ENCODE measurements around the gene UBC.

UBC gene

DNA sequence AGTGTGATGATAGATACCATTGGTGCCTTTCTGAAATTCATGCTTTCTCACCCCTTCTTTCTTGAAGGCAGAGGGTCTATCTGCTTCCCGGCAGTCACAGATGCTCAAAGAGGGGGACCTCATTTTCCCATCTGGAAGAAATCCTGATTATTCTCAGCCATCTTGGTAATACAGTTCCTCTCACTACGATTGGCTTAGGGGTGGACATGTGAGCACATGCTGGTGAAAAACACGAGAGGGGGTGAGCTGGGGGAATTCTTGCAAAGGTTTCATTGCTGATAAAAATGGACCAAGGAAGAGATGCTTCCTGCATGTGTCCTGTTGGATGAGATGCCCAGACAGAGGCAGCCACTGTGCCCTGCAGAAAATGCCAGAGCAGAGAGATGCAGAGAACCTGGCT lies 37.0 kb downstream of the UBC start:
- Histone ChIP-seq H3K9me3 (ENCODE audit: control insufficient read depth, insufficient read depth, low read depth, low read length) (no peaks in the 10 kb centered on the region), H3K4me3 (ENCODE audit: low read depth, low read length) (no peak overlapping the region), H3K9ac (ENCODE audit: low read length) (no peak overlapping the region), H3K27ac (ENCODE audit: low read depth, low read length) (no peak overlapping the region), H3K36me3 (ENCODE audit: control insufficient read depth, insufficient read depth, low read length) (no peaks in the 10 kb centered on the region), H3K4me1 (ENCODE audit: control insufficient read depth, insufficient read depth, low read length) (no peaks in the 10 kb centered on the region), H3K27me3 (ENCODE audit: control insufficient read depth, insufficient read depth, low read length) (no peaks in the 10 kb centered on the region)

DNA sequence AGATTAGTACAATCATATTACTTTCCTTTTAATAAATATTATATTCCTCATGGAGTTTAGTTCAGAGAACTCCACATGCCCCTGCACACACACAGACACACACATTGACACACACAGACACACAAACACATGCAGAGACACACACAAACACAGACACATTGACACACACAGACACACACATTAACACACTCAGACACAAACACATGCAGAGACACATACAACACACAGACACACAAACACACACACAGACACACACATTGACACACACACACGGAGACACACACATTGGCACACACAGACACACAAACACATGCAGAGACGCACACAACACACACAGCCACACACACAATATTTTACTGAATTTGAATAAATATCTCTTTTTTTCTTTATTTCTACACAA lies 38.3 kb downstream of the UBC start:
- Histone ChIP-seq H3K4me3 (ENCODE audit: low read depth, low read length) (no peak overlapping the region), H3K4me1 (ENCODE audit: control insufficient read depth, insufficient read depth, low read length) (no peaks in the 10 kb centered on the region; the same call in 1 of the 2 replicates), H3K27me3 (ENCODE audit: control insufficient read depth, insufficient read depth, low read length) (no peaks in the 10 kb centered on the region), H3K36me3 (ENCODE audit: control insufficient read depth, insufficient read depth, low read length) (no peaks in the 10 kb centered on the region), H3K27ac (ENCODE audit: low read depth, low read length) (no peak overlapping the region), H3K9me3 (ENCODE audit: control insufficient read depth, insufficient read depth, low read depth, low read length) (no peaks in the 10 kb centered on the region), H3K9ac (ENCODE audit: low read length) (no peak overlapping the region)

DNA sequence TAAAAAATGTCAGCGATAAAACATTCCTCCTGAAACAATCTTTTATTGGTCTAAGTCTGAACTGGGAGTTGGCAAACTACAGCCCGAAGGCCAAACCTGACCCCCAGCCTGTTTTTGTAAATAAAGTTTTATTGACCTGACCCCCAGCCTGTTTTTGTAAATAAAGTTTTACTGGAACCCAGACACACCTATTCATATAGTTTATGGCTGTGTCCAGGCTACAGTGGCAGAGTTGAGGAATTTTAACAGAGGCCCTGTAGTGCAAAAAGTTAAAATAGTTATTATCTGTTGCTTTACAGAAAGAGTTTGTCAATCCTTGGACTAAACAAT lies 38.7 kb downstream of the UBC start:
- Histone ChIP-seq H3K4me1 (ENCODE audit: control insufficient read depth, insufficient read depth, low read length) (no peaks in the 10 kb centered on the region; the same call in 1 of the 2 replicates), H3K27ac (ENCODE audit: low read depth, low read length) (no peak overlapping the region), H3K9ac (ENCODE audit: low read length) (no peak overlapping the region)

DNA sequence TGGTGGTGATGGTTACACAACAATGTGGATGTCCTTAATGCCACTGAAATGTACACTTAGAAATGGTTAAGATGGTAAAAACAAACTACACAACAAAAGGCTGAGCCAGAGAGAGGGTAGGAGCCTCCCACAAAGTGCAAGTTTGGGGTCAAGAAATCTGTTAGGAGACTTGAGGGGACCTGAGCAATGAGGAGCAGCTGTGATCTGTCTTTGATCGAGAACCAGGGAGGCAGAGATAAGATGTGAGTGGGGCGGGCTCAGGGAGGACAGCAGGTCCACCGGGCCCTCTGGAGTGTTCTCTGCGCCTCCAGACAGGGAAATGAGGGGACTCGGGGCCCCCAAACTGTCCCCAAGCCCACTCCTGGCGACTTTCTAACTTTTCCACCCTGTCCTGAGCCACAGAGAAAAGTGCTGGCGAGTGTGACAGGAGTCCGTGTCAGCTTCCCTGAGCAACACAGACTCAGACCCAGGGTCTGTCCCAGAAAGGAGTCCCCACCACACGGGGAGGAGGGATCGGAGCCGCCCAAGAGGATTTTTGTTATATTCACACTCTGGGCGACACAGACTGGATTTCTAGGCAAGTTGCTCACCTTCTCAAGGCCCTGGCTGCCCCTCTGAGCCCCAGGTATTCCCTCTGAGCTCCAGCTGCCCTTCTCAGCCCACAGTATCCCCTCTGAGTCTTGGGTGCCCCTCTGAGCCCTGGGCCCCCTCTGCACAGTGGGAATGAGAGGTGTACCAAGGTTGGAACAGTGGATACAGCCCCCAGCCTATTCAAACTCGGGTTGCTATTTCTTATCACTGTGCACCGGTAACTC lies 39.3 kb downstream of the UBC start:
- H3K9ac ChIP-seq (ENCODE audit: low read length) = no peak overlapping the region

More for the DNA sequence above, 38.7 kb downstream of the UBC start:
- no peaks in the 10 kb centered on the region for H3K9me3 ChIP-seq (ENCODE audit: control insufficient read depth, insufficient read depth, low read depth, low read length)
- no peak overlapping the region for H3K4me3 ChIP-seq (ENCODE audit: low read depth, low read length)
- no peaks in the 10 kb centered on the region for H3K27me3 ChIP-seq (ENCODE audit: control insufficient read depth, insufficient read depth, low read length)
- H3K36me3 ChIP-seq (ENCODE audit: control insufficient read depth, insufficient read depth, low read length) = no peaks in the 10 kb centered on the region

GRCh38 chr12:124874188-124874587 lies 40.3 kb downstream of the UBC start:
- H3K4me1 ChIP-seq (ENCODE audit: control insufficient read depth, insufficient read depth, low read length) = peaks cover 3% of the 10 kb centered on the region
- H3K27me3 ChIP-seq (ENCODE audit: control insufficient read depth, insufficient read depth, low read length) = no peaks in the 10 kb centered on the region
- H3K9me3 ChIP-seq (ENCODE audit: control insufficient read depth, insufficient read depth, low read depth, low read length) = no peaks in the 10 kb centered on the region

More for the DNA sequence above, 39.3 kb downstream of the UBC start:
- no peaks in the 10 kb centered on the region for H3K27me3 ChIP-seq (ENCODE audit: control insufficient read depth, insufficient read depth, low read length)
- no peaks in the 10 kb centered on the region; the same call in 1 of the 2 replicates for H3K4me1 ChIP-seq (ENCODE audit: control insufficient read depth, insufficient read depth, low read length)
- H3K4me3 ChIP-seq (ENCODE audit: low read depth, low read length) = no peak overlapping the region
- H3K36me3 ChIP-seq (ENCODE audit: control insufficient read depth, insufficient read depth, low read length) = no peaks in the 10 kb centered on the region
- H3K9me3 ChIP-seq (ENCODE audit: control insufficient read depth, insufficient read depth, low read depth, low read length) = no peaks in the 10 kb centered on the region
- H3K27ac ChIP-seq (ENCODE audit: low read depth, low read length) = no peak overlapping the region

GRCh38 chr12:124872068-124872719 lies 42.3 kb downstream of the UBC start:
- no peak overlapping the region for H3K9ac ChIP-seq (ENCODE audit: low read length)
- no peaks in the 10 kb centered on the region for H3K27me3 ChIP-seq (ENCODE audit: control insufficient read depth, insufficient read depth, low read length)
- no peaks in the 10 kb centered on the region for H3K9me3 ChIP-seq (ENCODE audit: control insufficient read depth, insufficient read depth, low read depth, low read length)
- H3K4me1 ChIP-seq (ENCODE audit: control insufficient read depth, insufficient read depth, low read length) = peaks cover 9% of the 10 kb centered on the region
- H3K36me3 ChIP-seq (ENCODE audit: control insufficient read depth, insufficient read depth, low read length) = no peaks in the 10 kb centered on the region
- H3K27ac ChIP-seq (ENCODE audit: low read depth, low read length) = no peak overlapping the region
- H3K4me3 ChIP-seq (ENCODE audit: low read depth, low read length) = no peak overlapping the region

More at GRCh38 chr12:124874188-124874587, 40.3 kb downstream of the UBC start:
- Histone ChIP-seq H3K36me3 (ENCODE audit: control insufficient read depth, insufficient read depth, low read length) (no peaks in the 10 kb centered on the region), H3K9ac (ENCODE audit: low read length) (no peak overlapping the region), H3K4me3 (ENCODE audit: low read depth, low read length) (no peak overlapping the region), H3K27ac (ENCODE audit: low read depth, low read length) (no peak overlapping the region)

DNA sequence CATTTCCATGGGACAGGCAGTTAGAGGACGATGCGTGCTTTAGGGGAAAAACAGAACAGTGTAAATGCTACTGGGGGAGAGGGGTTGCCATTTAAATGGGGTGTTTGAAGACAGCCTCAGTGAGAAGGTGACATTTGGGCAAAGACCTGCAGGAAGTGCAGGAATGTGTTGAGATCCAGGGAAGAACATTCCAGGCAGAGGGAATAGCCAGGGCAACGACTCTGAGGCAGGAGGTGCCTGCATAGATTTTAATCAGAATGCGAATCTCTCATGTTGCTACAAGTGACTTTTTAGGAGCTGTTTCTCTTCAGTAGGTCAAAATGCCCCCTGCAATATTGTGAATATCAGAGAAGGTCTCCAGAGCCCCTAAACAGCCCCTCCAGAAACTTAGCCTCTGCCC lies 43.2 kb downstream of the UBC start:
- H3K9me3 ChIP-seq (ENCODE audit: control insufficient read depth, insufficient read depth, low read depth, low read length) = no peaks in the 10 kb centered on the region
- H3K9ac ChIP-seq (ENCODE audit: low read length) = no peak overlapping the region
- peaks cover 9% of the 10 kb centered on the region for H3K4me1 ChIP-seq (ENCODE audit: control insufficient read depth, insufficient read depth, low read length)
- H3K27me3 ChIP-seq (ENCODE audit: control insufficient read depth, insufficient read depth, low read length) = no peaks in the 10 kb centered on the region
- no peak overlapping the region for H3K4me3 ChIP-seq (ENCODE audit: low read depth, low read length)
- no peaks in the 10 kb centered on the region for H3K36me3 ChIP-seq (ENCODE audit: control insufficient read depth, insufficient read depth, low read length)
- H3K27ac ChIP-seq (ENCODE audit: low read depth, low read length) = no peak overlapping the region

GRCh38 chr12:124870515-124870914 lies 43.9 kb downstream of the UBC start:
- Histone ChIP-seq H3K9ac (ENCODE audit: low read length) (no peak overlapping the region), H3K36me3 (ENCODE audit: control insufficient read depth, insufficient read depth, low read length) (no peaks in the 10 kb centered on the region), H3K4me1 (ENCODE audit: control insufficient read depth, insufficient read depth, low read length) (peaks cover 9% of the 10 kb centered on the region), H3K27me3 (ENCODE audit: control insufficient read depth, insufficient read depth, low read length) (0 out of 2 replicates have a peak, but pooled peaks cover 2% of the 10 kb centered on the region), H3K4me3 (ENCODE audit: low read depth, low read length) (no peak overlapping the region), H3K27ac (ENCODE audit: low read depth, low read length) (no peak overlapping the region), H3K9me3 (ENCODE audit: control insufficient read depth, insufficient read depth, low read depth, low read length) (no peaks in the 10 kb centered on the region)

GRCh38 chr12:124869059-124869665 lies 45.3 kb downstream of the UBC start:
- Histone ChIP-seq H3K36me3 (ENCODE audit: control insufficient read depth, insufficient read depth, low read length) (no peaks in the 10 kb centered on the region), H3K4me1 (ENCODE audit: control insufficient read depth, insufficient read depth, low read length) (peaks cover 12% of the 10 kb centered on the region), H3K9me3 (ENCODE audit: control insufficient read depth, insufficient read depth, low read depth, low read length) (no peaks in the 10 kb centered on the region), H3K27ac (ENCODE audit: low read depth, low read length) (no peak overlapping the region), H3K27me3 (ENCODE audit: control insufficient read depth, insufficient read depth, low read length) (0 out of 2 replicates have a peak, but pooled peaks cover 2% of the 10 kb centered on the region), H3K9ac (ENCODE audit: low read length) (no peak overlapping the region), H3K4me3 (ENCODE audit: low read depth, low read length) (no peak overlapping the region)

DNA sequence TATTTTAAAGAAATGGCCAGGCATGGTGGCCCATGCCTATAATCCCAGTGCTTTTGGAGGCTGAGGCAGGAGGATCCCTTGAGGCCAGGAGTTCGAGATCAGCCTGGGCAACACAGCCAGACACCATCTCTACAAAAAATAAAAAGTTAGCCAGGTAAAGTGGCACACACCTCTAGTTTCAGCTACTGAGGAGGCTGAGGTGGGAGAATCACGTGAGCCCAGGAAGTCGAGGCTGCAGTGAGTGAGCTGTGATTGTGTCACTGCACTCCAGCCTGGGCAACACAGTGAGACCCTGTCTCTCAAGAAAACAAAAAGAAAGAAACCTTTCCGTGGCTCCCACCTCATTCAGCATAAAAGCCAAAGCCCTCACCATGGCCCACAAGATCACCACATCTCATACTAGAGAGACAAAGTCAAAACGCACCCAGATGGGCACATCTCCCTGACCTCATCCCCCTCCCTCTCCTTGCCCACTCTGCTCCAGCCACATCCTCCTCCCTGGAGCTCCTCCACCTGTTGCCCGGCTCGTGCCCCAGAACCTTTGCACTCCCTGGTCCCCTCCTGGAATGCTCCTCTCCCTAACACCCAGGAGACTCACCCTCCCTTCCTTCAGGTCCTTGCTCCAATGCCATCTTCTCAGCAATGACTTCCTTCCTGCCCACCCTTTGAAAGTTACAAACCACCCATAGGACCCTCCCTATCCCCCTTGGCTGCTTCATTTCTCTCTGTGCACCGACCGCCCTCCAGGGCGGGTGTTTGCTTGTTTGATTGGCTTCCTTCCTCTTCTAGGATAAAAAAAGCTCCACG lies 46.0 kb downstream of the UBC start:
- peaks cover 15% of the 10 kb centered on the region for H3K4me1 ChIP-seq (ENCODE audit: control insufficient read depth, insufficient read depth, low read length)
- H3K27ac ChIP-seq (ENCODE audit: low read depth, low read length) = no peak overlapping the region
- no peak overlapping the region for H3K9ac ChIP-seq (ENCODE audit: low read length)
- no peaks in the 10 kb centered on the region for H3K36me3 ChIP-seq (ENCODE audit: control insufficient read depth, insufficient read depth, low read length)
- 0 out of 2 replicates have a peak, but pooled peaks cover 2% of the 10 kb centered on the region for H3K27me3 ChIP-seq (ENCODE audit: control insufficient read depth, insufficient read depth, low read length)
- no peak overlapping the region for H3K4me3 ChIP-seq (ENCODE audit: low read depth, low read length)
- H3K9me3 ChIP-seq (ENCODE audit: control insufficient read depth, insufficient read depth, low read depth, low read length) = no peaks in the 10 kb centered on the region

All from HUES6 (cell line).